NCI-H1417 (cell line): ENCODE data around the gene STK4.

Source experiments
- DNase-seq, 3 experiments: peaks; one replicate each; lab custom pipeline; 2025; lab: John Stamatoyannopoulos, UW

STK4 gene

GRCh38 chr20:45087097-45087790, 120.9 kb downstream of the STK4 start:
- no peak for DNase-seq

GRCh38 chr20:45087814-45088213, 121.5 kb downstream of the STK4 start:
- no peak for DNase-seq

- no peak for DNase-seq
Observed at GRCh38 chr20:45088247-45088646, 121.9 kb downstream of the STK4 start.

- no peak for DNase-seq
Observed at GRCh38 chr20:45090481-45090880, 124.2 kb downstream of the STK4 start.

- DNase-seq = no peak
Observed at GRCh38 chr20:45091366-45091765, 125.1 kb downstream of the STK4 start.

- no peak for DNase-seq
Observed at GRCh38 chr20:45092898-45093297, 126.6 kb downstream of the STK4 start.

- DNase-seq = no peak
Observed at GRCh38 chr20:45094201-45094600, 127.9 kb downstream of the STK4 start.

GRCh38 chr20:45094864-45095574, 128.7 kb downstream of the STK4 start:
- no peak for DNase-seq

- DNase-seq = peak; percentile 23 to 58 (median 37)
Observed at GRCh38 chr20:45095805-45096238, 129.5 kb downstream of the STK4 start.

- no peak for DNase-seq
Observed at GRCh38 chr20:45096781-45097180, 130.5 kb downstream of the STK4 start.

GRCh38 chr20:45097485-45098102, 131.3 kb downstream of the STK4 start:
- no peak for DNase-seq

GRCh38 chr20:45098103-45098773, 131.9 kb downstream of the STK4 start:
- no peak for DNase-seq

GRCh38 chr20:45100563-45101245, 134.4 kb downstream of the STK4 start, which contains the start of gene KCNS1:
TSS of gene KCNS1 (minus strand) at chr20:45101127. CDS start at chr20:45099236, 1,891 bp downstream.
- DNase-seq = no peak

- DNase-seq = no peak
Observed at GRCh38 chr20:45101333-45101850, 135.1 kb downstream of the STK4 start.

GRCh38 chr20:45103072-45103471, 136.8 kb downstream of the STK4 start:
- DNase-seq = no peak

GRCh38 chr20:45104786-45105185, 138.5 kb downstream of the STK4 start:
- DNase-seq = no peak

- DNase-seq = no peak
Observed at GRCh38 chr20:45105317-45105716, 139.0 kb downstream of the STK4 start.

GRCh38 chr20:45109634-45110033, 143.3 kb downstream of the STK4 start:
- no peak for DNase-seq

GRCh38 chr20:45110301-45110700, 144.0 kb downstream of the STK4 start:
- DNase-seq = no peak

GRCh38 chr20:45111285-45111684, 145.0 kb downstream of the STK4 start:
- no peak for DNase-seq

- peak in 1 of 3 experiments; percentile 25 for DNase-seq
Observed at GRCh38 chr20:45111799-45112471, 145.6 kb downstream of the STK4 start.
